Gastrocnemius medialis (tissue), 4 donors: ENCODE data around the gene PRKAG3. TPM values are rescaled to one million over a fixed set of nuclear protein-coding genes. Genes with fewer than 3 reads are reported as not detected.

Experiments used
- ATAC-seq, 2 donors: fragments of 150-250 bp; one replicate each; pipeline ENCODE4 v1.9.1; 2016
- DNase-seq, 2 donors: peaks; one replicate each; pipeline ENCODE4 v3.0.0-alpha.2; 2019
- H3K27ac ChIP-seq, 4 donors: fragments of 200-600 bp; sonication (generic); 1 replicate in 1 of 4; 2 replicates in 3 of 4; pipeline ENCODE4 v1.5.1; 2016 to 2018; ENCODE audit warnings: mild to moderate bottlenecking in 2 of 4, moderate library complexity in 1 of 4
- H3K27me3 ChIP-seq, 3 donors: fragments of 200-600 bp; sonication (generic) in 2 of 3; 1 replicate in 1 of 3; 2 replicates in 2 of 3; pipeline versions ENCODE4 v1.5.1 to v1.6.0; 2016 to 2019; ENCODE audit warnings: mild to moderate bottlenecking in 1 of 3, moderate library complexity in 1 of 3
- H3K36me3 ChIP-seq, 2 donors: fragments of 200-600 bp; sonication (generic) in 1 of 2; one replicate each; pipeline ENCODE4 v1.5.1; 2017 to 2018
- H3K4me1 ChIP-seq, 2 donors: fragments of 200-600 bp; sonication (generic) in 1 of 2; one replicate each; pipeline ENCODE4 v1.5.1; 2016 to 2017; ENCODE audit warnings: mild to moderate bottlenecking in 2 of 2
- H3K4me3 ChIP-seq, 4 donors: fragments of 200-600 bp; sonication (generic) in 3 of 4; 1 replicate in 1 of 4; 2 replicates in 3 of 4; pipeline ENCODE4 v1.5.1; 2016 to 2019; ENCODE audit warnings: mild to moderate bottlenecking in 2 of 4
- H3K9me3 ChIP-seq, 3 donors: fragments of 200-600 bp; sonication (generic) in 2 of 3; 1 replicate in 1 of 3; 2 replicates in 2 of 3; pipeline ENCODE4 v1.5.1; 2016 to 2019
- CTCF ChIP-seq, 5 experiments: fragments of 450-650 bp in 3 of 5; fragments of 200-600 bp in 2 of 5; sonication (generic) in 2 of 5; IDR thresholded peaks in 4 of 5; conservative IDR thresholded peaks in 1 of 5; 1 replicate in 4 of 5; 2 replicates in 1 of 5; pipeline ENCODE4 v1.5.1; 2016 to 2019; ENCODE audit warnings: antibody characterized with exemption in 5 of 5, mild to moderate bottlenecking in 3 of 5, moderate library complexity in 3 of 5
- POLR2A ChIP-seq, 2 donors: fragments of 450-650 bp; IDR thresholded peaks; one replicate each; pipeline ENCODE4 v1.6.1; 2017; ENCODE audit warnings: antibody characterized with exemption in 2 of 2, mild to moderate bottlenecking in 2 of 2, moderate library complexity in 2 of 2
- in situ Hi-C, 4 donors: fragments of 200-750 bp; cut with MboI; loops; one replicate each; pipeline versions ENCODE4 v1.15.0 to v1.8.0; 2017; ENCODE audit warnings: low sequenced_read_pairs in 4 of 4
- intact Hi-C: fragments of 100-400 bp; cut with DNase I; formaldehyde crosslinking; loops from one replicate; pipeline ENCODE4 v1.15.1; 2023; ENCODE audit warnings: low total_unique reads
- total RNA-seq, 4 donors: library from RNA; depleted of rRNA; stranded (reverse); fragments of >200 nt; gene quantifications; one replicate each; pipeline versions ENCODE4 v1.1.0 to v1.2.3, GENCODE V29; 2016

Gene PRKAG3
- total RNA-seq, 4 donors from 2014 or later = 8.3 to 65.4 (median 44.3) TPM

GRCh38 chr2:218860950-218861381, 29.4 kb upstream of the PRKAG3 start:
- H3K27ac ChIP-seq = no peak overlapping the region
- peaks cover 38 to 44% (median 41%) of the 10 kb centered on the region in 3 donors for H3K27me3 ChIP-seq
- peaks cover 9 to 14% of the 10 kb centered on the region in 2 donors for H3K4me1 ChIP-seq
- no peaks in the 10 kb centered on the region for H3K9me3 ChIP-seq
- no peak for TF ChIP-seq POLR2A (IDR thresholded peaks at IDR 0.05)
- TF ChIP-seq CTCF (IDR thresholded peaks at IDR 0.05 in 4 of 5, conservative IDR thresholded peaks at IDR 0.05 in 1 of 5) = no peak
- H3K4me3 ChIP-seq = peak overlapping the region in 2 of 4 donors; percentile 43 to 44
- DNase-seq = peak; percentile 20 to 44
- H3K36me3 ChIP-seq = no peaks in the 10 kb centered on the region
- in situ Hi-C loops (no loop called here), intact Hi-C loops (no loop called here)
- ATAC-seq = peak; percentile 48 to 72

GRCh38 chr2:218859988-218860831, 28.6 kb upstream of the PRKAG3 start:
- TF ChIP-seq CTCF (IDR thresholded peaks at IDR 0.05 in 4 of 5, conservative IDR thresholded peaks at IDR 0.05 in 1 of 5) = no peak
- TF ChIP-seq POLR2A (IDR thresholded peaks at IDR 0.05) = no peak
- H3K27ac ChIP-seq = peak overlapping the region in 2 of 4 donors; percentile 26 to 33
- H3K4me1 ChIP-seq = peaks cover 9 to 14% of the 10 kb centered on the region in 2 donors
- DNase-seq (no peak), ATAC-seq (no peak)
- H3K9me3 ChIP-seq = no peaks in the 10 kb centered on the region
- peak overlapping the region; percentile 39 to 44 (median 42) for H3K4me3 ChIP-seq
- no peaks in the 10 kb centered on the region for H3K36me3 ChIP-seq
- in situ Hi-C loops (no loop called here), intact Hi-C loops (no loop called here)
- H3K27me3 ChIP-seq = peaks cover 38 to 44% (median 41%) of the 10 kb centered on the region in 3 donors

GRCh38 chr2:218859556-218859987, 28.0 kb upstream of the PRKAG3 start, which contains the start of gene WNT6:
Gene WNT6, plus strand, starts transcription at chr2:218859805. Its CDS starts 233 bp downstream, at chr2:218860038.
- H3K4me3 ChIP-seq = peak within 1 kb of the TSS; percentile 39 to 44 (median 42)
- ATAC-seq = no peak

More at GRCh38 chr2:218859556-218859987, 28.0 kb upstream of the PRKAG3 start, which contains the start of gene WNT6:
- no peak for DNase-seq
- peak within 1 kb of the TSS in 2 of 4 donors; percentile 26 to 33 for H3K27ac ChIP-seq
- H3K9me3 ChIP-seq = no peaks in the 10 kb centered on the region
- peaks cover 9 to 14% of the 10 kb centered on the region in 2 donors for H3K4me1 ChIP-seq
- peaks cover 38 to 44% (median 41%) of the 10 kb centered on the region in 3 donors for H3K27me3 ChIP-seq
- in situ Hi-C loops (no loop called here), intact Hi-C loops (no loop called here)
- TF ChIP-seq CTCF (IDR thresholded peaks at IDR 0.05 in 4 of 5, conservative IDR thresholded peaks at IDR 0.05 in 1 of 5) (no peak), POLR2A (IDR thresholded peaks at IDR 0.05) (no peak)
- no peaks in the 10 kb centered on the region for H3K36me3 ChIP-seq
